ENCODE results near the gene GRPEL2.

GRPEL2 gene

GRCh38 chr5:149345147-149345891 is at the start of gene GRPEL2:
TSS of gene GRPEL2 (plus strand) at chr5:149345499. CDS start at chr5:149345540, 41 bp downstream.
- peak within 1 kb of the TSS; percentile 28 to 93 (median 83) for H3K27ac ChIP-seq
- peak within 1 kb of the TSS; percentile 74 to 96 (median 84) for H3K4me3 ChIP-seq

- H3K4me3 ChIP-seq: no peak overlapping the region
- H3K27ac ChIP-seq: peak overlapping the region in 2 of 21 experiments; percentile 2 to 8
Observed at GRCh38 chr5:149297340-149298025, 47.8 kb upstream of the GRPEL2 start.

GRCh38 chr5:149298163-149298562 is 47.1 kb upstream of the GRPEL2 start:
- Histone ChIP-seq H3K27ac (peak overlapping the region in 2 of 21 experiments; percentile 8 to 17), H3K4me3 (no peak overlapping the region)

GRCh38 chr5:149298842-149299404 is 46.4 kb upstream of the GRPEL2 start:
- H3K27ac ChIP-seq: peak overlapping the region in 5 of 21 experiments; percentile 1 to 69 (median 6)
- H3K4me3 ChIP-seq: no peak overlapping the region

- Histone ChIP-seq H3K27ac (peak overlapping the region in 6 of 21 experiments; percentile 1 to 69 (median 4)), H3K4me3 (no peak overlapping the region)
Observed at GRCh38 chr5:149299451-149300054, 45.7 kb upstream of the GRPEL2 start.

GRCh38 chr5:149300441-149300840 is 44.9 kb upstream of the GRPEL2 start:
- Histone ChIP-seq H3K27ac (no peak overlapping the region), H3K4me3 (no peak overlapping the region)

- no peak overlapping the region for H3K27ac ChIP-seq
- H3K4me3 ChIP-seq: no peak overlapping the region
Observed at GRCh38 chr5:149301049-149301743, 44.1 kb upstream of the GRPEL2 start.

- Histone ChIP-seq H3K4me3 (no peak overlapping the region), H3K27ac (peak overlapping the region in 1 of 21 experiments; percentile 0)
Observed at GRCh38 chr5:149301744-149302380, 43.4 kb upstream of the GRPEL2 start.

GRCh38 chr5:149302641-149303040 is 42.7 kb upstream of the GRPEL2 start:
- peak overlapping the region in 2 of 21 experiments; percentile 0 to 6 for H3K27ac ChIP-seq
- H3K4me3 ChIP-seq: no peak overlapping the region

GRCh38 chr5:149303210-149303609 is 42.1 kb upstream of the GRPEL2 start:
- Histone ChIP-seq H3K27ac (no peak overlapping the region), H3K4me3 (no peak overlapping the region)

GRCh38 chr5:149304195-149305078 is 40.9 kb upstream of the GRPEL2 start:
- no peak overlapping the region for H3K4me3 ChIP-seq
- peak overlapping the region in 1 of 21 experiments; percentile 67 for H3K27ac ChIP-seq

GRCh38 chr5:149309354-149309753 is 35.9 kb upstream of the GRPEL2 start:
- H3K27ac ChIP-seq: peak overlapping the region in 2 of 21 experiments; percentile 25 to 28

GRCh38 chr5:149310488-149310887 is 34.8 kb upstream of the GRPEL2 start:
- H3K27ac ChIP-seq: no peak overlapping the region

More at GRCh38 chr5:149309354-149309753, 35.9 kb upstream of the GRPEL2 start:
- H3K4me3 ChIP-seq: no peak overlapping the region

GRCh38 chr5:149310947-149311658 is 34.2 kb upstream of the GRPEL2 start:
- Histone ChIP-seq H3K27ac (no peak overlapping the region), H3K4me3 (no peak overlapping the region)

More at GRCh38 chr5:149310488-149310887, 34.8 kb upstream of the GRPEL2 start:
- H3K4me3 ChIP-seq: no peak overlapping the region

- H3K4me3 ChIP-seq: no peak overlapping the region
- H3K27ac ChIP-seq: no peak overlapping the region
Observed at GRCh38 chr5:149313151-149313841, 32.0 kb upstream of the GRPEL2 start.

- no peak overlapping the region for H3K27ac ChIP-seq
- H3K4me3 ChIP-seq: no peak overlapping the region
Observed at GRCh38 chr5:149314571-149315111, 30.7 kb upstream of the GRPEL2 start.

GRCh38 chr5:149315753-149316152 is 29.5 kb upstream of the GRPEL2 start:
- no peak overlapping the region for H3K4me3 ChIP-seq
- no peak overlapping the region for H3K27ac ChIP-seq

Data from skin epidermis (tissue), 12 donors.